HepG2 (cell line): ENCODE measurements around the gene PCDHGA9.

Experiments
- HNF4A ChIP-seq: sonication (generic); formaldehyde crosslinking; IDR thresholded peaks from 2 replicates; pipeline ENCODE4 v1.4.0; 2020; ENCODE audit warnings: missing genetic modification reagents
- MYC ChIP-seq: sonication (generic); formaldehyde crosslinking; IDR thresholded peaks from 2 replicates; pipeline ENCODE4 v1.9.0; 2021; ENCODE audit warnings: missing genetic modification reagents, borderline replicate concordance
- POLR2AphosphoS5 ChIP-seq: IDR thresholded peaks from 2 replicates; pipeline ENCODE4 v1.6.1; 2012; ENCODE audit warnings: low read depth, low read length
- RBFOX2 ChIP-seq: fragments of 200-400 bp; formaldehyde crosslinking; IDR thresholded peaks from 2 replicates; pipeline ENCODE4 v1.6.1; 2017; ENCODE audit warnings: low read depth, mild to moderate bottlenecking, low read length
- ZNF354B ChIP-seq: sonication (generic); formaldehyde crosslinking; IDR thresholded peaks from 2 replicates; pipeline ENCODE4 v1.8.0; 2022; ENCODE audit warnings: mild to moderate bottlenecking, missing genetic modification reagents
- TF ChIP-seq, protein P1 (sequence below): sonication (generic); formaldehyde crosslinking; IDR thresholded peaks from 2 replicates; pipeline ENCODE4 v1.5.0; 2020; ENCODE audit warnings: mild to moderate bottlenecking, missing genetic modification reagents, moderate library complexity
- TF ChIP-seq, protein P2 (sequence below): sonication (generic); formaldehyde crosslinking; conservative IDR thresholded peaks from 2 replicates; pipeline ENCODE4 v1.4.0; 2020; ENCODE audit warnings: missing genetic modification reagents
- TF ChIP-seq, protein P3 (sequence below), 2 experiments: sonication (generic) in 1 of 2; formaldehyde crosslinking in 1 of 2; IDR thresholded peaks; 2 replicates each; pipeline versions ENCODE4 v1.4.0 to v1.6.1; 2018 to 2020; ENCODE audit warnings: missing genetic modification reagents in 2 of 2, borderline replicate concordance in 1 of 2, low read depth in 1 of 2, mild to moderate bottlenecking in 1 of 2, missing biosample characterization in 1 of 2
- TF ChIP-seq, protein P4 (sequence below): IDR thresholded peaks from 2 replicates; pipeline ENCODE4 v1.6.1; 2016; ENCODE audit warnings: low read depth, missing genetic modification reagents, missing compliant biosample characterization
- TF ChIP-seq, protein P5 (sequence below): sonication (generic); formaldehyde crosslinking; IDR thresholded peaks from 2 replicates; pipeline ENCODE4 v1.4.0; 2020; ENCODE audit warnings: missing genetic modification reagents, mild to moderate bottlenecking, borderline replicate concordance

DNA sequence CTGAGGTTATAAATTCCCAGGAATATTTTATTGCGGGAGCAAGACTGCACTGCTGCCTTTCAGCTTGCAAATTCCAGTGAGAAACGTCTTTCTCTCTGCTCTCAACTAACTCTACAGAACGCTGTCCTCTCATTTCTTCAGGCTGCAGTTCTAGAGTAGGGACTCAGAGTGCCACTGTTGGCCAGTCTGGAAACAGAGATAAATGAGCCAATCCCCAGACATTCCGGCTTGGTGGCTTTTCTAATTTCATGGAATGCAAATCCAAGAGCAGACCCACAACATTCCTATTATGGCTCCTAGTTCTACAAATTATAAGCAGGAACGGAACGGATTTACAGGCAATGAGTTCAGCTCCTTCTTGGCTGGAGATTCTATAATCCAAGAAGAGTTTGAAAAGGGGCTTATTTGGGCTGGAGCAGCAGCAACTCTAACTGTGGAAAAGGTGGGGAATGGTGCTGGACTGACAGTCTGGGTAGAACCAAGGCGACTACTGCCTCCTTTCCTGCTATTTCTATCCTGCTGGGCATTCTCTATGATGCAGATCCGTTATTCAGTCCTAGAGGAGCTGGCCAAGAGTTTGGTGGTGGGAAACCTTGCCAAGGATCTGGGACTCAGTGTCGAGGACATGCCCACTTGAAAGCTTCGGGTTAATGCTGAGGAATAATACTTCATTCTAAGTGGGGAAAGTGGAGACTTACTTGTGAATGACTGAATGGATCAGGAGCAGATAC, 37.0 kb downstream of the PCDHGA9 start:
- no peak for TF ChIP-seq POLR2AphosphoS5
- TF ChIP-seq, protein P1, sequence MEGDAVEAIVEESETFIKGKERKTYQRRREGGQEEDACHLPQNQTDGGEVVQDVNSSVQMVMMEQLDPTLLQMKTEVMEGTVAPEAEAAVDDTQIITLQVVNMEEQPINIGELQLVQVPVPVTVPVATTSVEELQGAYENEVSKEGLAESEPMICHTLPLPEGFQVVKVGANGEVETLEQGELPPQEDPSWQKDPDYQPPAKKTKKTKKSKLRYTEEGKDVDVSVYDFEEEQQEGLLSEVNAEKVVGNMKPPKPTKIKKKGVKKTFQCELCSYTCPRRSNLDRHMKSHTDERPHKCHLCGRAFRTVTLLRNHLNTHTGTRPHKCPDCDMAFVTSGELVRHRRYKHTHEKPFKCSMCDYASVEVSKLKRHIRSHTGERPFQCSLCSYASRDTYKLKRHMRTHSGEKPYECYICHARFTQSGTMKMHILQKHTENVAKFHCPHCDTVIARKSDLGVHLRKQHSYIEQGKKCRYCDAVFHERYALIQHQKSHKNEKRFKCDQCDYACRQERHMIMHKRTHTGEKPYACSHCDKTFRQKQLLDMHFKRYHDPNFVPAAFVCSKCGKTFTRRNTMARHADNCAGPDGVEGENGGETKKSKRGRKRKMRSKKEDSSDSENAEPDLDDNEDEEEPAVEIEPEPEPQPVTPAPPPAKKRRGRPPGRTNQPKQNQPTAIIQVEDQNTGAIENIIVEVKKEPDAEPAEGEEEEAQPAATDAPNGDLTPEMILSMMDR (CRISPR knock-in tag) = no peak
- no peak for TF ChIP-seq RBFOX2
- TF ChIP-seq, protein P2, sequence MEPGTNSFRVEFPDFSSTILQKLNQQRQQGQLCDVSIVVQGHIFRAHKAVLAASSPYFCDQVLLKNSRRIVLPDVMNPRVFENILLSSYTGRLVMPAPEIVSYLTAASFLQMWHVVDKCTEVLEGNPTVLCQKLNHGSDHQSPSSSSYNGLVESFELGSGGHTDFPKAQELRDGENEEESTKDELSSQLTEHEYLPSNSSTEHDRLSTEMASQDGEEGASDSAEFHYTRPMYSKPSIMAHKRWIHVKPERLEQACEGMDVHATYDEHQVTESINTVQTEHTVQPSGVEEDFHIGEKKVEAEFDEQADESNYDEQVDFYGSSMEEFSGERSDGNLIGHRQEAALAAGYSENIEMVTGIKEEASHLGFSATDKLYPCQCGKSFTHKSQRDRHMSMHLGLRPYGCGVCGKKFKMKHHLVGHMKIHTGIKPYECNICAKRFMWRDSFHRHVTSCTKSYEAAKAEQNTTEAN (CRISPR knock-in tag) = no peak
- TF ChIP-seq ZNF354B = no peak
- TF ChIP-seq MYC = no peak
- TF ChIP-seq HNF4A (CRISPR knock-in tag) = no peak
- TF ChIP-seq, protein P3, sequence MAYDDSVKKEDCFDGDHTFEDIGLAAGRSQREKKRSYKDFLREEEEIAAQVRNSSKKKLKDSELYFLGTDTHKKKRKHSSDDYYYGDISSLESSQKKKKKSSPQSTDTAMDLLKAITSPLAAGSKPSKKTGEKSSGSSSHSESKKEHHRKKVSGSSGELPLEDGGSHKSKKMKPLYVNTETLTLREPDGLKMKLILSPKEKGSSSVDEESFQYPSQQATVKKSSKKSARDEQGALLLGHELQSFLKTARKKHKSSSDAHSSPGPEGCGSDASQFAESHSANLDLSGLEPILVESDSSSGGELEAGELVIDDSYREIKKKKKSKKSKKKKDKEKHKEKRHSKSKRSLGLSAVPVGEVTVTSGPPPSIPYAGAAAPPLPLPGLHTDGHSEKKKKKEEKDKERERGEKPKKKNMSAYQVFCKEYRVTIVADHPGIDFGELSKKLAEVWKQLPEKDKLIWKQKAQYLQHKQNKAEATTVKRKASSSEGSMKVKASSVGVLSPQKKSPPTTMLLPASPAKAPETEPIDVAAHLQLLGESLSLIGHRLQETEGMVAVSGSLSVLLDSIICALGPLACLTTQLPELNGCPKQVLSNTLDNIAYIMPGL (CRISPR knock-in tag; IDR thresholded peaks at IDR 0.05; ENCODE audit: borderline replicate concordance in 1 of 2, low read depth in 1 of 2) = no peak
- TF ChIP-seq, protein P4, sequence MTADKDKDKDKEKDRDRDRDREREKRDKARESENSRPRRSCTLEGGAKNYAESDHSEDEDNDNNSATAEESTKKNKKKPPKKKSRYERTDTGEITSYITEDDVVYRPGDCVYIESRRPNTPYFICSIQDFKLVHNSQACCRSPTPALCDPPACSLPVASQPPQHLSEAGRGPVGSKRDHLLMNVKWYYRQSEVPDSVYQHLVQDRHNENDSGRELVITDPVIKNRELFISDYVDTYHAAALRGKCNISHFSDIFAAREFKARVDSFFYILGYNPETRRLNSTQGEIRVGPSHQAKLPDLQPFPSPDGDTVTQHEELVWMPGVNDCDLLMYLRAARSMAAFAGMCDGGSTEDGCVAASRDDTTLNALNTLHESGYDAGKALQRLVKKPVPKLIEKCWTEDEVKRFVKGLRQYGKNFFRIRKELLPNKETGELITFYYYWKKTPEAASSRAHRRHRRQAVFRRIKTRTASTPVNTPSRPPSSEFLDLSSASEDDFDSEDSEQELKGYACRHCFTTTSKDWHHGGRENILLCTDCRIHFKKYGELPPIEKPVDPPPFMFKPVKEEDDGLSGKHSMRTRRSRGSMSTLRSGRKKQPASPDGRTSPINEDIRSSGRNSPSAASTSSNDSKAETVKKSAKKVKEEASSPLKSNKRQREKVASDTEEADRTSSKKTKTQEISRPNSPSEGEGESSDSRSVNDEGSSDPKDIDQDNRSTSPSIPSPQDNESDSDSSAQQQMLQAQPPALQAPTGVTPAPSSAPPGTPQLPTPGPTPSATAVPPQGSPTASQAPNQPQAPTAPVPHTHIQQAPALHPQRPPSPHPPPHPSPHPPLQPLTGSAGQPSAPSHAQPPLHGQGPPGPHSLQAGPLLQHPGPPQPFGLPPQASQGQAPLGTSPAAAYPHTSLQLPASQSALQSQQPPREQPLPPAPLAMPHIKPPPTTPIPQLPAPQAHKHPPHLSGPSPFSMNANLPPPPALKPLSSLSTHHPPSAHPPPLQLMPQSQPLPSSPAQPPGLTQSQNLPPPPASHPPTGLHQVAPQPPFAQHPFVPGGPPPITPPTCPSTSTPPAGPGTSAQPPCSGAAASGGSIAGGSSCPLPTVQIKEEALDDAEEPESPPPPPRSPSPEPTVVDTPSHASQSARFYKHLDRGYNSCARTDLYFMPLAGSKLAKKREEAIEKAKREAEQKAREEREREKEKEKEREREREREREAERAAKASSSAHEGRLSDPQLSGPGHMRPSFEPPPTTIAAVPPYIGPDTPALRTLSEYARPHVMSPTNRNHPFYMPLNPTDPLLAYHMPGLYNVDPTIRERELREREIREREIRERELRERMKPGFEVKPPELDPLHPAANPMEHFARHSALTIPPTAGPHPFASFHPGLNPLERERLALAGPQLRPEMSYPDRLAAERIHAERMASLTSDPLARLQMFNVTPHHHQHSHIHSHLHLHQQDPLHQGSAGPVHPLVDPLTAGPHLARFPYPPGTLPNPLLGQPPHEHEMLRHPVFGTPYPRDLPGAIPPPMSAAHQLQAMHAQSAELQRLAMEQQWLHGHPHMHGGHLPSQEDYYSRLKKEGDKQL (CRISPR knock-in tag) = no peak
- TF ChIP-seq, protein P5, sequence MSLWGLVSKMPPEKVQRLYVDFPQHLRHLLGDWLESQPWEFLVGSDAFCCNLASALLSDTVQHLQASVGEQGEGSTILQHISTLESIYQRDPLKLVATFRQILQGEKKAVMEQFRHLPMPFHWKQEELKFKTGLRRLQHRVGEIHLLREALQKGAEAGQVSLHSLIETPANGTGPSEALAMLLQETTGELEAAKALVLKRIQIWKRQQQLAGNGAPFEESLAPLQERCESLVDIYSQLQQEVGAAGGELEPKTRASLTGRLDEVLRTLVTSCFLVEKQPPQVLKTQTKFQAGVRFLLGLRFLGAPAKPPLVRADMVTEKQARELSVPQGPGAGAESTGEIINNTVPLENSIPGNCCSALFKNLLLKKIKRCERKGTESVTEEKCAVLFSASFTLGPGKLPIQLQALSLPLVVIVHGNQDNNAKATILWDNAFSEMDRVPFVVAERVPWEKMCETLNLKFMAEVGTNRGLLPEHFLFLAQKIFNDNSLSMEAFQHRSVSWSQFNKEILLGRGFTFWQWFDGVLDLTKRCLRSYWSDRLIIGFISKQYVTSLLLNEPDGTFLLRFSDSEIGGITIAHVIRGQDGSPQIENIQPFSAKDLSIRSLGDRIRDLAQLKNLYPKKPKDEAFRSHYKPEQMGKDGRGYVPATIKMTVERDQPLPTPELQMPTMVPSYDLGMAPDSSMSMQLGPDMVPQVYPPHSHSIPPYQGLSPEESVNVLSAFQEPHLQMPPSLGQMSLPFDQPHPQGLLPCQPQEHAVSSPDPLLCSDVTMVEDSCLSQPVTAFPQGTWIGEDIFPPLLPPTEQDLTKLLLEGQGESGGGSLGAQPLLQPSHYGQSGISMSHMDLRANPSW (CRISPR knock-in tag) = no peak
